ENCODE data around the gene MYO5C.

DNA sequence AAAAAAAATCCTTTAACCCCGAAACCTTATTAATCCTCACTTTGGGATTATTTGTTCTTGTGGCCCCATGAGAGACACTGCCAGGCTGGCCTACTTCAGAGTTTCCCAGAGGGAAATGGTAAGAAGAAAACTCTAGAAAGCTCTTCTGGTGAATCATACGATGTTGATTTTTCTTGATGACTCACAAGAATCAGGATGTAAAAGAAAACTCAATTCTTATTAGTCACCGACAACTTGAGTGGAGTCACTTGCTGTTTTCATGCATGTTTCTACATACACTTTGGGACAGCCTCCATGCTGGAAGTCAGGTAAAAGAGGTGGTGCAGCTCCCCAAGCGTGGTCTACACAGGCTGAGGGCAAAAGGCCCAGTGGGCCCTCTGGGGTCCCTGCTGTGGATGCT is 42.8 kb downstream of the MYO5C start:
- TF ChIP-seq, protein P1, sequence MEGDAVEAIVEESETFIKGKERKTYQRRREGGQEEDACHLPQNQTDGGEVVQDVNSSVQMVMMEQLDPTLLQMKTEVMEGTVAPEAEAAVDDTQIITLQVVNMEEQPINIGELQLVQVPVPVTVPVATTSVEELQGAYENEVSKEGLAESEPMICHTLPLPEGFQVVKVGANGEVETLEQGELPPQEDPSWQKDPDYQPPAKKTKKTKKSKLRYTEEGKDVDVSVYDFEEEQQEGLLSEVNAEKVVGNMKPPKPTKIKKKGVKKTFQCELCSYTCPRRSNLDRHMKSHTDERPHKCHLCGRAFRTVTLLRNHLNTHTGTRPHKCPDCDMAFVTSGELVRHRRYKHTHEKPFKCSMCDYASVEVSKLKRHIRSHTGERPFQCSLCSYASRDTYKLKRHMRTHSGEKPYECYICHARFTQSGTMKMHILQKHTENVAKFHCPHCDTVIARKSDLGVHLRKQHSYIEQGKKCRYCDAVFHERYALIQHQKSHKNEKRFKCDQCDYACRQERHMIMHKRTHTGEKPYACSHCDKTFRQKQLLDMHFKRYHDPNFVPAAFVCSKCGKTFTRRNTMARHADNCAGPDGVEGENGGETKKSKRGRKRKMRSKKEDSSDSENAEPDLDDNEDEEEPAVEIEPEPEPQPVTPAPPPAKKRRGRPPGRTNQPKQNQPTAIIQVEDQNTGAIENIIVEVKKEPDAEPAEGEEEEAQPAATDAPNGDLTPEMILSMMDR (IDR thresholded peaks at IDR 0.05) = no peak
- no peak for TF ChIP-seq POLR2A (IDR thresholded peaks at IDR 0.05)
